ENCODE measurements around the gene USP48. TPM values are rescaled to one million over a fixed set of nuclear protein-coding genes. Genes with fewer than 3 reads are reported as not detected.

USP48 gene
- total and polyA plus RNA-seq, 2 of the 8 experiments (the other 6 are each of a cell fraction or from before 2014, with no cell fraction given): 12.8 to 83.5 TPM

DNA sequence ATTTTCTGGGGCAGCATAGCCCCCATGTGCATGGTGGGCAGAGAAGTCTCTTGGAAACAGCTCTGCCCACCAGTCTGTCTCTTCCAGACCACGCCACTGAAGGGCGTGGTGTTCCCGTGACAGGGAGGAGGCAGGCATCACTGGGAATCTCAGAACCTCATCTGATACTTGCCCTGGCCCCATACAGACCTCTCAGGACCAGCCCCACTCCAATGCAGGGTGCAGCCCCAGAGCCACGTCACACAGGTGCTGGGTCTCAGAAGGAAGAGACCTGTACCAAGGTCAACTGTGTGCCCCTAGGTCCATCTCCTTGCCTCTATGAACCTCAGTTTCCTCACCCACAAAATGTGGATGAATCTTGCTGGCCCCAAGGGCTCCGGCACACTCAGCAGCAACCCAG, 121.1 kb downstream of the USP48 start:
- CTCF ChIA-PET (ENCODE audit: partially characterized antibody): interaction anchor here (1.2 to 4.1 kb wide), 3 partner anchors 8 to 301 kb away, joined by 3 to 25 read pairs (median 8); partner anchors contain the start of gene RAP1GAP

More for the DNA sequence above, 121.1 kb downstream of the USP48 start:
- H3K4me1 ChIP-seq (replicated peaks in 1 of 4; ENCODE audit: control insufficient read depth in 3 of 4, insufficient read depth in 4 of 4, low read length in 3 of 4): peaks cover 0 to 5% (median 2%) of the 10 kb centered on the region in 4 experiments; a peak in 4 of 7 replicates
- H3K56ac ChIP-seq (replicated peaks; ENCODE audit: insufficient read length, low read depth, low read length): no peak overlapping the region
- H4K5ac ChIP-seq (ENCODE audit: insufficient read length, low read depth, low read length): no peak overlapping the region
- H3K79me1 ChIP-seq (ENCODE audit: low read depth, low read length): no peaks in the 10 kb centered on the region
- no peak for TF ChIP-seq E2F6 (IDR thresholded peaks at IDR 0.05)
- no peak for TF ChIP-seq BRCA1 (IDR thresholded peaks at IDR 0.05; ENCODE audit: low read depth, low read length)
- no peak overlapping the region for H4K91ac ChIP-seq (replicated peaks; ENCODE audit: insufficient read length, low read length)
- H3K4ac ChIP-seq (replicated peaks; ENCODE audit: insufficient read length, low read depth, low read length): no peak overlapping the region
- no peak overlapping the region; the same call in 1 of the 2 replicates for H4K8ac ChIP-seq (ENCODE audit: extremely low read depth, insufficient read depth, low read length)
- H2BK20ac ChIP-seq (ENCODE audit: low read length): no peak overlapping the region
- no peak overlapping the region for H3K27ac ChIP-seq (ENCODE audit: low read depth, low read length)
- 74% methylated on average over 5 of the region's 5 CpGs; no CpG with 5 or more reads in 1 of the 2 experiments for WGBS, 2 experiments (ENCODE audit: extremely low coverage in 1 of 2, insufficient coverage in 1 of 2, insufficient read length in 1 of 2, insufficient replicate concordance in 2 of 2, low coverage in 1 of 2, low lambda C conversion rate in 2 of 2, missing lambda C conversion rate in 1 of 2)
- H3K18ac ChIP-seq (ENCODE audit: extremely low read depth, low read length): no peak overlapping the region
- POLR2A ChIA-PET (ENCODE audit: partially characterized antibody): interaction anchor here (3.8 kb wide), 1 partner anchor 8 kb away, joined by 19 read pairs; the partner anchor contains the start of gene RAP1GAP
- no peak overlapping the region for H3K14ac ChIP-seq (ENCODE audit: insufficient read length)
- H3K36me3 ChIP-seq (ENCODE audit: control insufficient read depth in 2 of 4, insufficient read depth in 4 of 4, low read length in 3 of 4): no peaks in the 10 kb centered on the region
- no peaks in the 10 kb centered on the region for H3K9me3 ChIP-seq (ENCODE audit: insufficient read depth in 2 of 2, low read depth in 1 of 2, low read length in 1 of 2)
- no peaks in the 10 kb centered on the region for H3K79me2 ChIP-seq (ENCODE audit: control insufficient read depth in 1 of 2, insufficient read depth in 2 of 2, low read length in 2 of 2)
- H2BK120ac ChIP-seq (replicated peaks; ENCODE audit: low read depth, low read length): no peak overlapping the region
- no peak overlapping the region for H2AK5ac ChIP-seq (ENCODE audit: low read depth, low read length)
- H3K4me2 ChIP-seq (ENCODE audit: insufficient read depth in 1 of 2, low read depth in 2 of 2, low read length in 2 of 2): no peak overlapping the region
- peaks cover 0 to 13% (median 10%) of the 10 kb centered on the region in 4 experiments; a peak in 5 of 7 replicates for H3K27me3 ChIP-seq (replicated peaks in 1 of 4; ENCODE audit: control insufficient read depth in 3 of 4, extremely low read depth in 1 of 4, insufficient read depth in 3 of 4, low read length in 3 of 4)
- H2BK12ac ChIP-seq (ENCODE audit: low read depth, low read length): no peak overlapping the region
- H2BK15ac ChIP-seq (ENCODE audit: low read length): no peak overlapping the region
- DNase-seq (ENCODE audit: low read depth in 1 of 2, low spot score in 2 of 2) (no peak), FAIRE-seq (no peak)
- peaks cover 0 to 2% of the 10 kb centered on the region in 2 experiments for H4K20me1 ChIP-seq (replicated peaks in 1 of 2; ENCODE audit: control insufficient read depth in 1 of 2, insufficient read depth in 2 of 2, low read length in 2 of 2)
- H3K23me2 ChIP-seq (ENCODE audit: low read depth, low read length): peaks cover 3% of the 10 kb centered on the region; the same call in 1 of the 2 replicates
- no peak overlapping the region for H3K4me3 ChIP-seq (ENCODE audit: extremely low read depth in 1 of 4, insufficient read depth in 2 of 4, low read depth in 3 of 4, low read length in 4 of 4)
- no peak overlapping the region for H2AFZ ChIP-seq (ENCODE audit: low read length)
- no peak overlapping the region for H3K23ac ChIP-seq (ENCODE audit: insufficient read length)
- no peak overlapping the region for H3K9ac ChIP-seq (replicated peaks in 1 of 4; ENCODE audit: extremely low read depth in 1 of 4, low read depth in 3 of 4, low read length in 3 of 4)
- no peak overlapping the region for H2BK5ac ChIP-seq (ENCODE audit: low read depth, low read length)
